Naive thymus-derived CD4-positive, alpha-beta T cell (primary cell): Measurements from ENCODE around the gene KLF17. TPM values are rescaled to one million over a fixed set of nuclear protein-coding genes. Genes with fewer than 3 reads are reported as not detected.

ENCODE experiments used
- ATAC-seq: fragments of 150-1000 bp; cut with Tn5 transposase; 2 replicates; pipeline ENCODE4 v1.10.0; 2021; ENCODE audit warnings: mild to moderate bottlenecking, moderate library complexity
- CTCF ChIA-PET: fragments of 350-600 bp; sonication (Branson Sonifier 250); formaldehyde crosslinking; loops from one replicate; lab custom pipeline; 2021; ENCODE audit warnings: antibody characterized with exemption; lab: Charles Lee
- POLR2A ChIA-PET: fragments of 350-600 bp; sonication (Branson Sonifier 250); formaldehyde crosslinking; loops from one replicate; lab custom pipeline; 2021; ENCODE audit warnings: antibody characterized with exemption, inconsistent platforms; lab: Charles Lee
- DNase-seq, 9 donors: peaks; one replicate each; pipeline versions ENCODE4 v3.0.0 to v3.0.0-alpha.2; 2020 to 2022; ENCODE audit warnings: mixed read lengths in 1 of 9
- H3K27ac ChIP-seq: one replicate; pipeline ENCODE4 v1.7.0; 2013; ENCODE audit warnings: mild to moderate bottlenecking, low read depth, low read length, moderate library complexity
- H3K27me3 ChIP-seq, 2 donors: one replicate each; pipeline ENCODE4 v1.7.0; 2013; ENCODE audit warnings: low read length in 2 of 2, mild to moderate bottlenecking in 2 of 2, moderate library complexity in 2 of 2; ENCODE audit not compliant: control insufficient read depth in 2 of 2, insufficient read depth in 2 of 2
- H3K36me3 ChIP-seq, 3 experiments: 1 replicate in 2 of 3; 2 replicates in 1 of 3; pipeline ENCODE4 v1.7.0; 2013; ENCODE audit warnings: low read length in 3 of 3, mild to moderate bottlenecking in 3 of 3, moderate library complexity in 1 of 3; ENCODE audit not compliant: insufficient read depth in 3 of 3, control insufficient read depth in 2 of 3
- H3K4me1 ChIP-seq, 2 donors: one replicate each; pipeline ENCODE4 v1.7.0; 2013; ENCODE audit warnings: low read length in 2 of 2, mild to moderate bottlenecking in 2 of 2, moderate library complexity in 1 of 2; ENCODE audit not compliant: control insufficient read depth in 2 of 2, insufficient read depth in 2 of 2
- H3K4me3 ChIP-seq: 2 replicates; pipeline ENCODE4 v1.7.0; 2013; ENCODE audit warnings: mild to moderate bottlenecking, low read length
- H3K9me3 ChIP-seq, 3 experiments: 1 replicate in 2 of 3; 2 replicates in 1 of 3; pipeline ENCODE4 v1.7.0; 2013; ENCODE audit warnings: low read length in 3 of 3; ENCODE audit not compliant: control insufficient read depth in 2 of 3
- H3K27ac Mint-ChIP-seq, 9 donors: one replicate each; pipeline ENCODE4 v1.8.0; 2020 to 2022; ENCODE audit warnings: mixed read lengths in 9 of 9, mild to moderate bottlenecking in 8 of 9, moderate library complexity in 5 of 9, inconsistent platforms in 2 of 9
- H3K27me3 Mint-ChIP-seq, 5 donors: one replicate each; pipeline ENCODE4 v1.8.0; 2021 to 2022; ENCODE audit warnings: mixed read lengths in 5 of 5, mild to moderate bottlenecking in 1 of 5
- H3K36me3 Mint-ChIP-seq, 5 donors: one replicate each; pipeline ENCODE4 v1.8.0; 2020 to 2022; ENCODE audit warnings: mixed read lengths in 5 of 5, mild to moderate bottlenecking in 3 of 5, inconsistent platforms in 1 of 5
- H3K4me1 Mint-ChIP-seq, 7 donors: one replicate each; pipeline ENCODE4 v1.8.0; 2020 to 2022; ENCODE audit warnings: mixed read lengths in 7 of 7, mild to moderate bottlenecking in 3 of 7, inconsistent platforms in 1 of 7
- H3K4me3 Mint-ChIP-seq, 10 donors: one replicate each; pipeline ENCODE4 v1.8.0; 2020 to 2022; ENCODE audit warnings: mild to moderate bottlenecking in 10 of 10, mixed read lengths in 10 of 10, moderate library complexity in 6 of 10, inconsistent platforms in 2 of 10
- H3K9me3 Mint-ChIP-seq, 11 donors: one replicate each; pipeline ENCODE4 v1.8.0; 2020 to 2022; ENCODE audit warnings: mixed read lengths in 11 of 11, mild to moderate bottlenecking in 4 of 11, inconsistent platforms in 1 of 11, moderate library complexity in 1 of 11
- intact Hi-C, 2 donors: fragments of 100-400 bp; cut with micrococcal nuclease; formaldehyde crosslinking; loops; one replicate each; pipeline ENCODE4 v1.15.1; 2023
- polyA plus RNA-seq, 2 donors: library from polyadenylated mRNA; unstranded; fragments of 300-500 nt; fragmentation: Illumina TruSeq; gene quantifications; one replicate each; pipeline ENCODE4 v1.2.3, GENCODE V29; 2021
- total RNA-seq, 6 experiments: library from RNA in 5 of 6; stranded (reverse) in 5 of 6; gene quantifications; 1 replicate in 5 of 6; 2 replicates in 1 of 6; pipeline ENCODE4 v1.2.3 and lab custom pipeline; 2021 to 2026

The KLF17 gene, protein sequence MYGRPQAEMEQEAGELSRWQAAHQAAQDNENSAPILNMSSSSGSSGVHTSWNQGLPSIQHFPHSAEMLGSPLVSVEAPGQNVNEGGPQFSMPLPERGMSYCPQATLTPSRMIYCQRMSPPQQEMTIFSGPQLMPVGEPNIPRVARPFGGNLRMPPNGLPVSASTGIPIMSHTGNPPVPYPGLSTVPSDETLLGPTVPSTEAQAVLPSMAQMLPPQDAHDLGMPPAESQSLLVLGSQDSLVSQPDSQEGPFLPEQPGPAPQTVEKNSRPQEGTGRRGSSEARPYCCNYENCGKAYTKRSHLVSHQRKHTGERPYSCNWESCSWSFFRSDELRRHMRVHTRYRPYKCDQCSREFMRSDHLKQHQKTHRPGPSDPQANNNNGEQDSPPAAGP
- total RNA-seq (not detected), polyA plus RNA-seq (not detected), total RNA-seq (lab: John Stamatoyannopoulos, UW) (not detected)

- Histone ChIP-seq H3K9me3 (no peaks in the 10 kb centered on the region), H3K36me3 (no peaks in the 10 kb centered on the region), H3K27me3 (no peaks in the 10 kb centered on the region), H3K4me1 (no peaks in the 10 kb centered on the region), H3K4me3 (no peak within 1 kb of the TSS), H3K27ac (no peak within 1 kb of the TSS)
- Mint-ChIP-seq H3K36me3 (no peaks in the 10 kb centered on the region), H3K27ac (no peak within 1 kb of the TSS), H3K4me3 (no peak within 1 kb of the TSS), H3K9me3 (no peaks in the 10 kb centered on the region), H3K4me1 (peaks cover 0 to 2% (median 0%) of the 10 kb centered on the region in 7 donors), H3K27me3 (peaks cover 6 to 26% (median 11%) of the 10 kb centered on the region in 5 donors)
- no peak for DNase-seq
- CTCF ChIA-PET = no interaction called here
- no peak for ATAC-seq
- POLR2A ChIA-PET = no interaction called here
- intact Hi-C loops = no loop called here
Measured at GRCh38 chr1:44118682-44119081, at the start of gene KLF17. Gene KLF17, plus strand, starts transcription at chr1:44118821. Its CDS starts 87 bp downstream, at chr1:44118908.

GRCh38 chr1:44071461-44071860 lies 47.2 kb upstream of the KLF17 start:
- Mint-ChIP-seq H3K27ac (no peak overlapping the region), H3K27me3 (peaks cover 30 to 45% (median 38%) of the 10 kb centered on the region in 5 donors), H3K9me3 (peaks cover 0 to 3% (median 0%) of the 10 kb centered on the region in 11 donors), H3K4me1 (peaks cover 0 to 15% (median 0%) of the 10 kb centered on the region in 7 donors), H3K4me3 (no peak overlapping the region), H3K36me3 (no peaks in the 10 kb centered on the region)
- CTCF ChIA-PET = no interaction called here
- Histone ChIP-seq H3K27me3 (no peaks in the 10 kb centered on the region), H3K4me1 (no peaks in the 10 kb centered on the region), H3K4me3 (no peak overlapping the region), H3K9me3 (no peaks in the 10 kb centered on the region), H3K27ac (no peak overlapping the region), H3K36me3 (no peaks in the 10 kb centered on the region)
- intact Hi-C loops = no loop called here
- POLR2A ChIA-PET = no interaction called here
- DNase-seq (no peak), ATAC-seq (no peak)

DNA sequence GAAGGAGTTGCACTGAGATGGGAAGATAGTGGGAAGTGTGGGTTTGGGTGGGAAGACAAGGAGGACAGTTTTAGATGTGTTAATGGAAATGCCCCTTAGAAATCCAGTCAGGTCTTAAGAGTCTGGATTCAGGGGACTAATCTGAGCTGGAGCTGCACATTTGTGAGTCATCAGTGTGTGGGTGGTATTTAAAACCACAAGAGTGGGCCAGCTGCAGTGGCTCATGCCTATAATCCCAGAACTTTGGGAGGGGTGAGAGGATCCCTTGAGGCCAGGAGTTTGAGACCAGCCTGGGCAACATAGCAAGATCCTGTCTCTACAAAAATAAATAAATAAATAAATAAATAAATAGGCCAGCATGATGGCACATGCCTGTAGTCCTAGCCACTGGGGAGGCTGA lies 46.4 kb upstream of the KLF17 start:
- Histone ChIP-seq H3K9me3 (no peaks in the 10 kb centered on the region), H3K4me1 (no peaks in the 10 kb centered on the region), H3K27me3 (no peaks in the 10 kb centered on the region), H3K4me3 (no peak overlapping the region), H3K27ac (no peak overlapping the region), H3K36me3 (no peaks in the 10 kb centered on the region)
- H3K27me3 Mint-ChIP-seq = peaks cover 25 to 41% (median 37%) of the 10 kb centered on the region in 5 donors
- ATAC-seq (no peak), DNase-seq (no peak)
- H3K4me1 Mint-ChIP-seq = peaks cover 0 to 15% (median 0%) of the 10 kb centered on the region in 7 donors
- ChIA-PET POLR2A (no interaction called here), CTCF (no interaction called here)
- H3K9me3 Mint-ChIP-seq = peaks cover 0 to 3% (median 0%) of the 10 kb centered on the region in 11 donors
- H3K36me3 Mint-ChIP-seq = no peaks in the 10 kb centered on the region
- intact Hi-C loops = no loop called here
- H3K27ac Mint-ChIP-seq = no peak overlapping the region
- H3K4me3 Mint-ChIP-seq = no peak overlapping the region

GRCh38 chr1:44072821-44073220 lies 45.8 kb upstream of the KLF17 start:
- Mint-ChIP-seq H3K4me1 (peaks cover 0 to 13% (median 0%) of the 10 kb centered on the region in 7 donors), H3K36me3 (no peaks in the 10 kb centered on the region), H3K4me3 (no peak overlapping the region), H3K27ac (no peak overlapping the region), H3K27me3 (peaks cover 21 to 37% (median 36%) of the 10 kb centered on the region in 5 donors), H3K9me3 (peaks cover 0 to 3% (median 0%) of the 10 kb centered on the region in 11 donors)
- H3K27ac ChIP-seq = no peak overlapping the region
- no peaks in the 10 kb centered on the region for H3K9me3 ChIP-seq
- ChIA-PET CTCF (no interaction called here), POLR2A (no interaction called here)
- H3K27me3 ChIP-seq = no peaks in the 10 kb centered on the region
- no peaks in the 10 kb centered on the region for H3K36me3 ChIP-seq
- H3K4me1 ChIP-seq = no peaks in the 10 kb centered on the region
- DNase-seq = no peak
- intact Hi-C loops = no loop called here
- ATAC-seq = no peak
- H3K4me3 ChIP-seq = no peak overlapping the region

DNA sequence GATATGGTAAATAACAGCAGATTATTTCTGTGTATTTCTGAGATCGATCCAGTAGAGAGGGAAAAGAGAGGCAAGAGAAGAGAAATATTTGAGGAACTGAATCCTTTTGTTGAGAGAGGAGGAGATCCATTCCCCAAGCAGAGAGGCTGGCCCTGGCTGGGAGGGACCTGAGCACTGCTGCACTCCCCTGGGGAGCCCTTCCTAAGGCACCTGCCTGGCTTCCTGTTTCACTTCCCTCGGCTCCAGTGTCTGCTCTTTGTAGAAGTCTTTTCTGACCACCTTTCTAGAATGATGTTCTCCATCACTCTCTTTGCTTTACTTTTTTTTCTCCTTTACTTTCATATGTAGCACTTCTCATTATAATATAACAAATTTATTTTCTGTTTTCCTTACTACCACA lies 45.1 kb upstream of the KLF17 start:
- Mint-ChIP-seq H3K4me1 (peaks cover 0 to 13% (median 0%) of the 10 kb centered on the region in 7 donors), H3K36me3 (no peaks in the 10 kb centered on the region), H3K4me3 (no peak overlapping the region), H3K9me3 (peaks cover 0 to 3% (median 0%) of the 10 kb centered on the region in 11 donors), H3K27me3 (peaks cover 21 to 37% (median 34%) of the 10 kb centered on the region in 5 donors), H3K27ac (no peak overlapping the region)
- CTCF ChIA-PET = no interaction called here
- no peaks in the 10 kb centered on the region for H3K36me3 ChIP-seq
- POLR2A ChIA-PET = no interaction called here
- no peak overlapping the region for H3K27ac ChIP-seq
- no peaks in the 10 kb centered on the region for H3K9me3 ChIP-seq
- H3K27me3 ChIP-seq = no peaks in the 10 kb centered on the region
- H3K4me1 ChIP-seq = no peaks in the 10 kb centered on the region
- intact Hi-C loops = no loop called here
- ATAC-seq (no peak), DNase-seq (no peak)
- H3K4me3 ChIP-seq = no peak overlapping the region

DNA sequence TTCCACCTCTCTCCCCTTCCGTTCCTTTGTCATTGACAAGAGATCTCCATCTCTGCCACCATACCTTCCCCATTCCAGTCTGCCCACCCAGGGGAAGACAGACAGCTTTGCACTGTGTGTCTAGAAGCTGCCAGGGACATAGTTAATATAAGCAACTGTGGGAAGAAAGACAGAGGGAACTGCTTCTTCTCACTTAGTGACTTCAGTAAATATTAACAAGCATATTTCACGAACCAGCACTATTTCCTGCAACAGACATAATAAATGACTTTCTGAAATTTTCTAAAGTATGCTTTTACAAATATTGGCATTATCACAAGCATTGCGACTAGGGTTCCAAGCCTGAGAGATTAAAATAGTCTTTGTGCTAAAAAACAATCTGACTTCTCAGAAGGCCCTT lies 44.2 kb upstream of the KLF17 start:
- Histone ChIP-seq H3K4me1 (no peaks in the 10 kb centered on the region), H3K4me3 (no peak overlapping the region), H3K36me3 (no peaks in the 10 kb centered on the region), H3K9me3 (no peaks in the 10 kb centered on the region), H3K27me3 (no peaks in the 10 kb centered on the region), H3K27ac (no peak overlapping the region)
- H3K4me1 Mint-ChIP-seq = peaks cover 0 to 7% (median 0%) of the 10 kb centered on the region in 7 donors
- DNase-seq (no peak), ATAC-seq (no peak)
- H3K27ac Mint-ChIP-seq = no peak overlapping the region
- H3K36me3 Mint-ChIP-seq = no peaks in the 10 kb centered on the region
- intact Hi-C loops = no loop called here
- peaks cover 14 to 41% (median 28%) of the 10 kb centered on the region in 5 donors for H3K27me3 Mint-ChIP-seq
- peaks cover 0 to 2% (median 0%) of the 10 kb centered on the region in 11 donors for H3K9me3 Mint-ChIP-seq
- ChIA-PET POLR2A (no interaction called here), CTCF (no interaction called here)
- H3K4me3 Mint-ChIP-seq = no peak overlapping the region

DNA sequence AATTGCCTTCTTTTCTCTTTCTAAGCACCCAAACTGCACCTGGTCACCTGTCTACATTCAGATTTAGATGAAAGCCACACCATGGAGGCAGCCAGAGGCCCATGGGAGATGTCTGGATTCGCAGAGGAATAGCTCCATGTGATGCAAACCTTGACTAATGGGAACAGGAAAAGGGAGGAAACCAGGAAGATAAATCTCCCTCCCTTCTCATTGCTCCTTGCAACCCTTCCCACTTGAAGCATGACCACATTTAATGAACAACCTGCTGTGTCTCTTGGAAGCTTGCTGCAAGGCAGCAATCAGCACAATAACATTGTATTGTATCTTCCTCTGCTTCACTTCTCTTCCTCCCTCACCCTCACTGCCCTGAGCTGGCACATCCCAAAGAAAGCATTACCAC lies 42.6 kb upstream of the KLF17 start:
- no peak overlapping the region for H3K4me3 Mint-ChIP-seq
- no peaks in the 10 kb centered on the region for H3K36me3 ChIP-seq
- H3K9me3 ChIP-seq = no peaks in the 10 kb centered on the region
- peaks cover 0 to under 1% of the 10 kb centered on the region in 2 donors for H3K27me3 ChIP-seq
- ATAC-seq (no peak), DNase-seq (no peak)
- peaks cover 0 to 7% (median 0%) of the 10 kb centered on the region in 7 donors for H3K4me1 Mint-ChIP-seq
- no peak overlapping the region for H3K27ac ChIP-seq
- no peaks in the 10 kb centered on the region for H3K36me3 Mint-ChIP-seq
- no peaks in the 10 kb centered on the region for H3K4me1 ChIP-seq
- H3K27me3 Mint-ChIP-seq = peaks cover 9 to 38% (median 15%) of the 10 kb centered on the region in 5 donors
- POLR2A ChIA-PET = no interaction called here
- H3K9me3 Mint-ChIP-seq = no peaks in the 10 kb centered on the region
- H3K27ac Mint-ChIP-seq = no peak overlapping the region
- CTCF ChIA-PET = no interaction called here
- H3K4me3 ChIP-seq = no peak overlapping the region
- intact Hi-C loops = no loop called here
